HepG2 (cell line): Measurements from ENCODE around the gene NHERF2. TPM values are rescaled to one million over a fixed set of nuclear protein-coding genes. Genes with fewer than 3 reads are reported as not detected.

Experiments
- ATAC-seq: fragments of 200-7000 bp; cut with Tn5 transposase; 3 replicates; pipeline ENCODE4 v1.9.1; 2020; ENCODE audit warnings: mild to moderate bottlenecking, moderate library complexity
- BruUV-seq: library from RNA; stranded (reverse); fragments of 400-500 nt; replicated peaks from 2 replicates; lab custom pipeline; 2021; lab: Mats Ljungman, UMichigan
- CTCF ChIA-PET: fragments of 300-600 bp; formaldehyde crosslinking; extraction: SDS; loops from one replicate; lab custom pipeline; 2021; ENCODE audit warnings: low total read pairs, inconsistent platforms, low intra/inter-chr PET ratio; lab: Yijun Ruan, JAX
- POLR2A ChIA-PET: fragments of 350-600 bp; sonication (Branson Sonifier 250); formaldehyde crosslinking; loops from one replicate; lab custom pipeline; 2020; ENCODE audit warnings: antibody characterized with exemption, inconsistent platforms; lab: Yijun Ruan, JAX
- DNase-seq: peaks from one replicate; pipeline ENCODE4 v3.0.0-alpha.2; 2015; ENCODE audit warnings: low spot score
- FAIRE-seq: peaks from 3 replicates; lab custom pipeline; 2011; peaks lifted over from hg19 to GRCh38; lab: Jason Lieb, UNC
- H2AFZ ChIP-seq: one replicate; pipeline ENCODE4 v1.6.1; 2011; ENCODE audit warnings: low read length, inconsistent platforms
- H3K27ac ChIP-seq: fragments of 300-600 bp; 3 replicates; pipeline ENCODE4 v1.8.0; 2011; ENCODE audit warnings: mixed run types, mild to moderate bottlenecking, mixed read lengths, low read length, inconsistent platforms; ENCODE audit not compliant: insufficient read depth; ENCODE audit errors: extremely low read length
- H3K27me3 ChIP-seq, 2 experiments: fragments of 200-600 bp in 1 of 2; 2 replicates in 1 of 2; 3 replicates in 1 of 2; pipeline versions ENCODE4 v1.6.0 to v1.8.0; 2011; ENCODE audit warnings: low read length in 2 of 2, mild to moderate bottlenecking in 2 of 2, moderate library complexity in 2 of 2, inconsistent platforms in 1 of 2; ENCODE audit not compliant: insufficient read depth in 2 of 2, control insufficient read depth in 1 of 2
- H3K36me3 ChIP-seq, 2 experiments: fragments of 200-600 bp in 1 of 2; replicated peaks in 1 of 2; 2 replicates in 1 of 2; 3 replicates in 1 of 2; pipeline versions ENCODE4 v1.5.1 to v1.8.0; 2011; ENCODE audit warnings: low read length in 2 of 2, inconsistent platforms in 1 of 2; ENCODE audit not compliant: insufficient read depth in 2 of 2, control insufficient read depth in 1 of 2
- H3K4me1 ChIP-seq: 2 replicates; pipeline ENCODE4 v1.5.1; 2012; ENCODE audit warnings: low read length, inconsistent platforms; ENCODE audit not compliant: insufficient read depth
- H3K4me2 ChIP-seq: 2 replicates; pipeline ENCODE4 v1.6.0; 2011; ENCODE audit warnings: low read depth, low read length, inconsistent platforms
- H3K4me3 ChIP-seq, 3 experiments: fragments of 200-600 bp in 1 of 3; sonication (generic), shearing (Covaris generic) in 1 of 3; replicated peaks in 1 of 3; 2 replicates each; pipeline ENCODE4 v1.5.1; 2011 to 2016; ENCODE audit warnings: low read length in 3 of 3, inconsistent platforms in 2 of 3, low read depth in 2 of 3, mild to moderate bottlenecking in 2 of 3, control low read depth in 1 of 3, mixed read lengths in 1 of 3; ENCODE audit not compliant: insufficient read depth in 1 of 3
- H3K79me2 ChIP-seq: one replicate; pipeline ENCODE4 v1.6.1; 2011; ENCODE audit warnings: low read length, inconsistent platforms; ENCODE audit not compliant: insufficient read depth
- H3K9ac ChIP-seq: 2 replicates; pipeline ENCODE4 v1.6.0; 2011; ENCODE audit warnings: mild to moderate bottlenecking, low read depth, low read length, inconsistent platforms; ENCODE audit not compliant: insufficient read depth
- H3K9me3 ChIP-seq: 2 replicates; pipeline ENCODE4 v1.5.1; 2012; ENCODE audit warnings: mild to moderate bottlenecking, low read length
- H4K20me1 ChIP-seq: 2 replicates; pipeline ENCODE4 v1.6.0; 2011; ENCODE audit warnings: inconsistent platforms, mild to moderate bottlenecking, low read length, moderate library complexity; ENCODE audit not compliant: insufficient read depth
- EHMT2 ChIP-seq: fragments of 200-600 bp; sonication (generic); IDR thresholded peaks from 2 replicates; pipeline ENCODE4 v1.7.0; 2017; ENCODE audit warnings: antibody characterized with exemption, low read depth, low read length, borderline replicate concordance
- KLF15 ChIP-seq: sonication (generic); formaldehyde crosslinking; IDR thresholded peaks from 2 replicates; pipeline ENCODE4 v1.8.1; 2023; ENCODE audit warnings: borderline replicate concordance, mild to moderate bottlenecking, inconsistent platforms, missing genetic modification reagents, mixed read lengths
- NFE2L1 ChIP-seq: sonication (generic); formaldehyde crosslinking; IDR thresholded peaks from 2 replicates; pipeline ENCODE4 v1.4.0; 2020; ENCODE audit warnings: missing genetic modification reagents, mild to moderate bottlenecking, borderline replicate concordance
- PAWR ChIP-seq: sonication (generic); formaldehyde crosslinking; IDR thresholded peaks from 2 replicates; pipeline ENCODE4 v1.4.0; 2020; ENCODE audit warnings: missing genetic modification reagents, mild to moderate bottlenecking, borderline replicate concordance
- RBFOX2 ChIP-seq: fragments of 200-400 bp; formaldehyde crosslinking; IDR thresholded peaks from 2 replicates; pipeline ENCODE4 v1.6.1; 2017; ENCODE audit warnings: low read depth, mild to moderate bottlenecking, low read length
- RXRB ChIP-seq: IDR thresholded peaks from 2 replicates; pipeline ENCODE4 v1.6.1; 2016; ENCODE audit warnings: borderline replicate concordance, missing genetic modification reagents, missing compliant biosample characterization
- TFAP4 ChIP-seq: sonication (generic); IDR thresholded peaks from 2 replicates; pipeline ENCODE4 v1.6.1; 2016; ENCODE audit warnings: low read depth, borderline replicate concordance
- ZXDC ChIP-seq: sonication (generic); formaldehyde crosslinking; IDR thresholded peaks from 2 replicates; pipeline ENCODE4 v1.5.0; 2020; ENCODE audit warnings: mild to moderate bottlenecking, missing genetic modification reagents
- WGBS: methylation state at CpG from one replicate; pipeline ENCODE4 v1.1.6; 2017; ENCODE audit warnings: low lambda C conversion rate; 5-methylcytosine and 5-hydroxymethylcytosine counted together
- in situ Hi-C: cut with HindIII; loops from 2 replicates; pipeline ENCODE4 v1.10.0; 2017; ENCODE audit warnings: low pct_unique_long_range_greater_than_20kb; ENCODE audit not compliant: extremely low pct_ligation_motif_present
- intact Hi-C: fragments of 100-400 bp; cut with micrococcal nuclease; formaldehyde crosslinking; loops from one replicate; pipeline ENCODE4 v1.10.0; 2022; ENCODE audit not compliant: unreplicated experiment
- polyA plus RNA-seq, 8 experiments: library from polyadenylated mRNA; depleted of rRNA in 3 of 8; stranded (reverse) in 7 of 8; unstranded in 1 of 8; fragments of >200 nt; fragmentation: Illumina TruSeq in 4 of 8; extraction: Trizol in 4 of 8; gene quantifications; 2 replicates each; pipeline versions ENCODE4 v1.2.1 to v1.2.3, GENCODE V29; 2011 to 2016; ENCODE audit warnings: low read depth in 4 of 8, missing spikeins in 1 of 8, mixed read lengths in 1 of 8; ENCODE audit not compliant: insufficient read depth in 1 of 8
- total RNA-seq, 5 experiments: library from RNA; depleted of rRNA; stranded (reverse); fragments of >200 nt; fragmentation: Illumina TruSeq; extraction: Trizol; gene quantifications; 2 replicates each; pipeline ENCODE4 v1.2.3, GENCODE V29; 2016; ENCODE audit warnings: low read depth in 1 of 5

The NHERF2 gene
- total and polyA plus RNA-seq, 2 of the 13 experiments (the other 11 are each of a cell fraction or from before 2014, with no cell fraction given): 23.7 to 39.3 TPM

GRCh38 chr16:1997494-1998359 is 29.0 kb upstream of the NHERF2 start:
- FAIRE-seq: no peak
- TSS peak; percentile 40 for BruUV-seq

GRCh38 chr16:1998360-1998835 is 28.3 kb upstream of the NHERF2 start:
- no TSS peak for BruUV-seq
- TF ChIP-seq TFAP4: no peak
- TF ChIP-seq KLF15 (CRISPR knock-in tag): no peak
- TF ChIP-seq ZXDC (CRISPR knock-in tag): no peak
- TF ChIP-seq EHMT2: no peak
- TF ChIP-seq PAWR (CRISPR knock-in tag): no peak
- TF ChIP-seq NFE2L1: no peak
- no peaks in the 10 kb centered on the region for H3K27me3 ChIP-seq
- H3K4me3 ChIP-seq: no peak overlapping the region
- ATAC-seq (no peak), FAIRE-seq (no peak), DNase-seq (no peak)
- in situ Hi-C loops (no loop called here), intact Hi-C loops (no loop called here)
- no peak overlapping the region for H3K9ac ChIP-seq
- ChIA-PET CTCF (no interaction called here), POLR2A (interaction anchor here (2.3 kb wide), 1 partner anchor 34 kb away, joined by 6 read pairs; the partner anchor contains the start of gene RPS2)
- H3K36me3 ChIP-seq: peaks cover 29 to 44% of the 10 kb centered on the region in 2 experiments
- H3K9me3 ChIP-seq: no peaks in the 10 kb centered on the region
- 96% methylated on average over 7 of the region's 27 CpGs for WGBS
- no peaks in the 10 kb centered on the region for H3K79me2 ChIP-seq
- H3K4me2 ChIP-seq: no peak overlapping the region
- no peak overlapping the region for H2AFZ ChIP-seq
- H4K20me1 ChIP-seq: peaks cover 3% of the 10 kb centered on the region; the same call in 1 of the 2 replicates
- H3K27ac ChIP-seq: no peak overlapping the region
- H3K4me1 ChIP-seq: peaks cover 10% of the 10 kb centered on the region

More at GRCh38 chr16:1997494-1998359, 29.0 kb upstream of the NHERF2 start:
- no peak overlapping the region for H3K4me2 ChIP-seq
- ChIA-PET CTCF (no interaction called here), POLR2A (interaction anchor here (2.3 kb wide), 1 partner anchor 33 kb away, joined by 6 read pairs; the partner anchor contains the start of gene RPS2)
- no peak overlapping the region for H3K4me3 ChIP-seq
- H3K9ac ChIP-seq: no peak overlapping the region
- ATAC-seq (no peak), DNase-seq (no peak)
- H3K36me3 ChIP-seq: peaks cover 26 to 37% of the 10 kb centered on the region in 2 experiments
- H3K9me3 ChIP-seq: no peaks in the 10 kb centered on the region
- no peak overlapping the region for H2AFZ ChIP-seq
- peaks cover 16% of the 10 kb centered on the region for H3K4me1 ChIP-seq
- no peak overlapping the region for H3K27ac ChIP-seq
- 97% methylated on average over 7 of the region's 26 CpGs for WGBS
- intact Hi-C loops: no loop called here
- in situ Hi-C loops: no loop called here
- no peaks in the 10 kb centered on the region for H4K20me1 ChIP-seq
- no peak for TF ChIP-seq RXRB (CRISPR knock-in tag)
- TF ChIP-seq RBFOX2: peak; percentile 34; the same call in 1 of the 2 replicates
- H3K27me3 ChIP-seq: no peaks in the 10 kb centered on the region
- H3K79me2 ChIP-seq: no peaks in the 10 kb centered on the region
